Upper lobe of left lung (tissue), 4 donors: ENCODE measurements around the gene LLGL1.

Experiments
- POLR2AphosphoS5 ChIP-seq, 2 donors: sonication (generic); formaldehyde crosslinking; IDR thresholded peaks; one replicate each; pipeline ENCODE4 v1.5.1; 2017; ENCODE audit warnings: antibody characterized with exemption in 2 of 2
- TF ChIP-seq, protein P1 (sequence below), 6 experiments: fragments of 450-650 bp in 4 of 6; fragments of 200-600 bp in 2 of 6; sonication (generic) in 2 of 6; IDR thresholded peaks; one replicate each; pipeline ENCODE4 v1.5.1; 2016 to 2019; ENCODE audit warnings: antibody characterized with exemption in 6 of 6

DNA sequence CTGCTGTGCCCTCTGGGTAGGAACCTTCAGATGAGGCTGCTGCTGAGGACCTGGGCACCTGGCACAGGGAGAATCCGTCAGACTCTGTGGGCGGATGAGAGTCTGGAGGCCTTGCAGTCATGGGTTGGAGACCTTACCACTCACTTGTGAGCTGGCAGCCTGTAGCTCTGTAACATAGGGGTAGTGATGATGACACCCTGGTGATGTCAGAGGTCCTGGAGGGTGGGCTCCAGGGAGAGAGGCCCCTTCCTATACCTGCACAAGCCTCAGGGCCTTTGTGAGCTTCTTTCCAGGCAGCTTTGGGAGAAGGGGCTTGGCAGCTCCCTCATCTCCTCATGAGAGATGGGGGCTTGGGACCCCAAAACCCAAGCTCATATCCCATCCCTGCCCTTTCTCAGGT, 36.7 kb downstream of the LLGL1 start:
- TF ChIP-seq, protein P1, sequence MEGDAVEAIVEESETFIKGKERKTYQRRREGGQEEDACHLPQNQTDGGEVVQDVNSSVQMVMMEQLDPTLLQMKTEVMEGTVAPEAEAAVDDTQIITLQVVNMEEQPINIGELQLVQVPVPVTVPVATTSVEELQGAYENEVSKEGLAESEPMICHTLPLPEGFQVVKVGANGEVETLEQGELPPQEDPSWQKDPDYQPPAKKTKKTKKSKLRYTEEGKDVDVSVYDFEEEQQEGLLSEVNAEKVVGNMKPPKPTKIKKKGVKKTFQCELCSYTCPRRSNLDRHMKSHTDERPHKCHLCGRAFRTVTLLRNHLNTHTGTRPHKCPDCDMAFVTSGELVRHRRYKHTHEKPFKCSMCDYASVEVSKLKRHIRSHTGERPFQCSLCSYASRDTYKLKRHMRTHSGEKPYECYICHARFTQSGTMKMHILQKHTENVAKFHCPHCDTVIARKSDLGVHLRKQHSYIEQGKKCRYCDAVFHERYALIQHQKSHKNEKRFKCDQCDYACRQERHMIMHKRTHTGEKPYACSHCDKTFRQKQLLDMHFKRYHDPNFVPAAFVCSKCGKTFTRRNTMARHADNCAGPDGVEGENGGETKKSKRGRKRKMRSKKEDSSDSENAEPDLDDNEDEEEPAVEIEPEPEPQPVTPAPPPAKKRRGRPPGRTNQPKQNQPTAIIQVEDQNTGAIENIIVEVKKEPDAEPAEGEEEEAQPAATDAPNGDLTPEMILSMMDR (IDR thresholded peaks at IDR 0.05) = no peak
- TF ChIP-seq POLR2AphosphoS5 (IDR thresholded peaks at IDR 0.05) = no peak
